ENCODE data around the gene HAUS2.
"Not testable (repeated sequence)": the region's sequence is repeated elsewhere in the genome, so short reads cannot be mapped to it uniquely, and the experiment has no call there.

Gene HAUS2

GRCh38 chr15:42576040-42576594, 27.5 kb downstream of the HAUS2 start:
- DNase-seq (ENCODE audit: low spot score), result no peak

GRCh38 chr15:42576776-42577175, 28.1 kb downstream of the HAUS2 start:
- DNase-seq (ENCODE audit: low spot score), result no peak

- no peak for DNase-seq (ENCODE audit: low spot score)
These were observed 28.9 kb downstream of the HAUS2 start for GRCh38 chr15:42577514-42578031.

- no peak for DNase-seq (ENCODE audit: low spot score)
These were observed 30.4 kb downstream of the HAUS2 start for GRCh38 chr15:42578984-42579537.

- DNase-seq (ENCODE audit: low spot score), result no peak
These were observed 32.7 kb downstream of the HAUS2 start for GRCh38 chr15:42581272-42581730.

DNA sequence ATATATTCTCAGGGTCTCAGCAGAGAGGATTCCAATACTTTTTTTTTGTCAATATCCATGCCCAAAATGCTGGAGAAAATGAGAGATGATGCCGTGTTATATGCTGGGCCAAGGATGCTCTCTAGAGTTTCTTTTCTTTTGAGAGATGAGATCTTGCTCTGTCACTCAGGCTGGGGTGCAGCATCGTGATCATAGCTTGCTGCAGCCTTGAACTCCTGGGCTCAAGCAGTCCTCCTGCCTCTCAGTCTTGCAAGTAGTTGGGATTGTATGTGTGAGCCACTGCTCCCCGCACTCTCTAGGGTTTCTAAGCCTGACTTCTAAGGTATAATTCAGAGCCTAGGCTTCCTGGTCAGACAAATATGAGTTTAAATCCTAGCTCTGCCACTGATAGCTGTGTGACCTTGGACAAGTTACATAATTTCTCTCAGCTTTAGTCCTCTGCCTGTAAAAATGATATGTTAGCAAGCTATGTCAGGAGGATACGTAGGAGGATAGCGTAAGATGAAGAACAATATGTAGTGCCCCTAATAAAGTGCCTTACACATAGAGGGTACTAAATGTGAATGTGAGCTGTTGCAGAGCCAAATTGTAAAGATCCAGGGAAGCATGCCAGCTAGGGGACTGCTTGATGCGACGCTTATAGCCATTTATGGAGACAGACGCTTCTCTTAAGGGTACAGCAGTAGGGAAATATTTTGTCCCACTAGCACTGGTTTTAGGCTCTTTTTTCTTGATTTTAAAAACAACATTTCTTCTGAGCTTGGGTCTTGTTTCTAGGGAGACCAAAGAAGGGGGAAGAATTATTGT, 34.1 kb downstream of the HAUS2 start:
- DNase-seq (ENCODE audit: low spot score), result no peak

DNA sequence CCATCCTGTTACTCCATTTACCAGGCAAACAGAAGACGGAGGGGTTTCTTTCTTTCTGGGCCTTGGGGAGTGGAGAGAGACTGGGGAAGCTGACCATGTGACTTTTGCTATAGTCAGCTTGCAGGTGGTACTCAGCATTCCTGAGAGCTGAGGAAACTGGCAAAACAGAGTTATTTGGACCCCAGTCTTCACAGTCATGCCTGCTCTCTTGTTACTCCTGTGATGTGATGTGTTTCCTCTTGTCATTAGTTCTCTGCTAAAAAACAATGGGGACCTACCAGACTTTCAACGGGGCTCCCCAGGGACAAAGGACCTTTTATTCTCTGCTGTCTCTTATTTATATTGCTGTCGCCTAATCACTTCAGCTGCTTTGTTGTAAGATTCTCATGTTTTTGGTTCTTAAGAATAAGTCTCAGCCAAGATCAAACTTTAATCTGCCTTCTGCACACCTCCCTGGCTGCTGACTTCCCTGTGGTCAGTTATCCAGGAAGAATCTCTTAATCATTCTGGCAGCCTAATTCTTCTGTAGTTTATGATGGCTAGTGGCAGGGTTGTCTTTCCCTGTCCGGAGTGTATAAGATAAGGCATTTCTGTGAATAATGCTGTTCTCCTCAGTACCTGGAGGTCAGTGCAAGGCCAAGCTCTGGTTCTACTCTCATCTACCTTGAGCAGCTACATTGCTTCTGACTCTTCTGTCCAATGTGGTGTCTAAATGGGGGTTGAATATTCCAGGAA, 35.6 kb downstream of the HAUS2 start:
- DNase-seq (ENCODE audit: low spot score), result no peak

DNA sequence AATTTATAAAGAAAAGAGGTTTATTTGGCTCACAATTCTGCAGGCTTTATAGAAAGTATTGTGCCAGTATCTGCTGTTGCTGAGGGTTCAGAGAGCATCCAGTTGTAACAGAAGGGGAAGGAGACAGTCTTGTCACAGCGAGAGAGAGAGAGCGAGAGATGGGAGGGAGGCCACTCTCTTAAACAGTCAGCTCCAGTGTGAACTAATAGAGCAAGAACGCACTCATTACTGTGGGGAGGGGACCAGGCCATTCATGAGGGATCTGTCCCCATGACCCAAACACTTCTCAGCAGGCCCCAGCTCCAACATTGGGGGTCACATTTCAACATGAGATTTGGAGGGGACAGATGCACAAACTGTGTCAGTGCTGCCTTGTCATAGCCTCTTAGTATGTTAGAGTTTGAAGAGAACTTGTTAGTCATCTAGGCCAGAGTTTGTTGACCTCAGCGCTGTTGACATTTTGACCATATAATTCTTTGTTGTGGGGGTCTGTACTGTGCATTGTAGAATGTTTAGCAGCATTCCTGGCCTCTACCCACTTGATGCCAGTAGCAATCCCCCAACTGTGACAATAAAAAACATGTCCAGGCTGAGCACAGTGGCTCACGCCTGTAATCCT, 42.1 kb downstream of the HAUS2 start:
- DNase-seq (ENCODE audit: low spot score), result no peak

DNA sequence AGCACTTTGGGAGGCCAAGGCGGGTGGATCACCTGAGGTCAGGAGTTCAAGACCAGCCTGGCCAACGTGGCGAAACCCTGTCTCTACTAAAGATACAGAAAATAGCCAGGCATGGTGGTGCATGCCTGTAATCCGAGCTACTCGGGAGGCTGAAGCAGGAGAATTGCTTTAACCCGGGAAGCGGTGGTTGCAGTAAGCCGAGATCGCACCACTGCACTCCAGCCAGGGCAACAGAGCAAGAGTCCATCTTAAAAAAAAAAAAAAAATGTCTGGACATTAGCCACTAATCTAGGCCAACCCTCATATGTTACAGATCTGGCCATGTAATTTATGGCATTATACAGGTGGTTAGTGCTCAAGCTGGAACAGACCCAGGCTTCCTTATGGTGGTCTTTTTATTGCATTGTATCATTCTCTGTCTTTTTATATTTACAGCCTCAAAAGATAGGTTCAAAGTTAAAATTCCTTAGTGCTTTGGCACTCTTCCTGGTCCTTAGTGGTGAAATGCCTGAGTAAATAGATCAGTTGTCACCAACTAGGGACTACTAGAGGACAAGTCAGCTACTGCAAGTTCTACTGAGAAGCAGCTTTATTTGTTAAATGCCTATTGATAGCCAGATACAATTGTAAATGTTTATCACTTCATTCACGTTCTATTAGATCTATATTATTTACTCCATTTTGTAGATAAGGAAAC, 42.7 kb downstream of the HAUS2 start:
- DNase-seq (ENCODE audit: low spot score), result peak; percentile 67

DNA sequence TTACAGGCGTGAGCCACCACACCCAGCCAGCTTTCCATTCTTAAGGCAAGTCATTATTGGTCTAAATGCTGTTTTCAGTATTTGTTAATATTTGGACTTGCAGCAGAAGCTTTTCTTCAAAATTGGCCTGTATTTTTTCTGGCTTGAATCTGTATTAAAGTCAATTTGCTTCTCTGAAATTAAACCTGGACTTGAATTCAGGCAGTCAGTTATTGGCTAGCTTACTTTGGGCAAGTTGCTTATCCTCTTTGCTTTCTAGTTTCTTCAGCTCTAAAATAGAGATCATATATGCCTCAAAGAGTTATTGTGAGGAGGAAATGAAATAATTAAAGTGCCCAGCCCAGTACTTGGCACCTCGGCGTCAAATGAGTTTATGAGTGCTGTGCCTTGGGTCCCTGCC, 44.1 kb downstream of the HAUS2 start:
- no peak for DNase-seq (ENCODE audit: low spot score)

GRCh38 chr15:42593143-42593542, 44.5 kb downstream of the HAUS2 start:
- DNase-seq (ENCODE audit: low spot score), result no peak

DNA sequence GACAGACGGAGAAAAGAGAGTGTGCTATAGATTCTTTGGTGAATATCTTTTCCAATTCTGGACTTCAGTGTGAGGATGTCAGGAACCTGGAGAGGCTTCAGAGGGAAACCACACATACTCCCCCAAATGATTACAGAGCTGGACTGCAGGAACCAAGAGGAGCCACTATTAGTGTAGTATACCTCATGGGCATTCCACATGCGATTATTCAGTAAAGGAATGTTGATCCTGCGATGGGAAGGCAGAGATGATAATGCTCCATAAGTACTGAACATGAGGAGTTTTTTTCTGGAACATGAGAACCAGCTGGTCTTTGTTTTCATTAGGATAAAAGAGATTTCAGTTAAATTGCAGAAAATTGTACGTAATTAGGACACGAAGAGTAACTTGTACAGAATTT, 45.5 kb downstream of the HAUS2 start:
- DNase-seq (ENCODE audit: low spot score), result no peak

- no peak for DNase-seq (ENCODE audit: low spot score)
These were observed 47.1 kb downstream of the HAUS2 start for GRCh38 chr15:42595626-42596240.

- DNase-seq (ENCODE audit: low spot score), result not testable (repeated sequence)
These were observed 52.7 kb downstream of the HAUS2 start for GRCh38 chr15:42601316-42601715.

GRCh38 chr15:42602501-42602900, 53.9 kb downstream of the HAUS2 start:
- DNase-seq (ENCODE audit: low spot score), result no peak

DNA sequence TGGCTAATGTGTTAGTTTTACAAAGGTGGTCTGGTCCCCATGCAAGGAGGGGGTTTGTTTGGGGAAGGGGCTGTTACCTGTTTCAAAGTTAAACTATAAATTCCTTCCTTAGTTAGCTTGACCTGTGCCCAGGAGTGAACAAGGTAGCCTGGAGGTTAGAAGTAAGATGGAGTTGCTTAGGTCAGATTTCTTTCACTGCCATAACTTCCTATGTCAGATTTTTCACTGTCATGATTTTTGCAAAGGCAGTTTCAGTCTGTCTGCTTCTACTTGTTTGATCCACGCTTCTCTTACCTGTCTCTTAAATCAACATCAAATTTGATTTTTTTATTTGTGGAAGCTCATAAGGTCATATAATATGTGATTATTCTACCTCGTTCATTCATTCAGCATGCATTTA, 55.3 kb downstream of the HAUS2 start:
- DNase-seq (ENCODE audit: low spot score), result no peak

DNA sequence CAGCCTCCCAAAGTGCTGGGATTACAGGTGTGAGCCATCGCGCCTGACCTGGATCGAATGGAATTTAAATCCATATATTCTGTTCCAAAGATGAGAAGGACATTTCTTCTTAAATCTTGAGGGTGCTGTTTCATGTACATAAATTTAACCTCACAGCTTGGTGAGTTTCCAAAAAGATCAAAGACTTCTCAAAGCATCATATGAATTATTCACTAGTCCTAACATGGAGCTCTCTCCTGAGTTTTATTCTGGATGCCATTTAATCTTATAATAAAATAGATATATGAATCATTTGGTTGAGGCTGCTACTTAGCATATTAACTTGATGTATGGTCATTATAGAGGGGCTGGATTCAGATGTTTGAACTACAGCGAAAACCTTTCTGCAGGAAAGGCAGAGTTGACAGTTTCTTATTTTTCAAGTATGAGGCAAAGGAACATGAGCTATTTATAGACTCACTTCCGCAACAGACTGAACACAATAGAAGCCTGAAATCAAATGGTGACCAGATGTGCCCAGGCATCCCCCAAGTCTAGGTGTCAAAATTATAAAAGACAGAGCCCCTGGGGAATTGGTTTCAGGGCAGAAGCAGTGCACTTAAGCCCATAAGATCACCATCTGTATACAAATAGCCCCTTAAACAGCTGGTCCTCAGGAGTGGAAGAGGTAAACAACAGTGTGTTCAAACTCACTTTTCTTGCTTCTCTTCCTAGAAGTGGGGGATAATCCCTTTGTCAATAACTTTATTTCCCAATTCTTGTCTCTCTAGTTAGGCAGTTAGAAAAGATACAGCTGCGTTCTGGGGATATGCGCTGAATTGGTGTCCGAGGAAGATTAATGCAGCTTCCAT, 56.5 kb downstream of the HAUS2 start:
- no peak for DNase-seq (ENCODE audit: low spot score)

- no peak for DNase-seq (ENCODE audit: low spot score)
These were observed 57.2 kb downstream of the HAUS2 start for GRCh38 chr15:42605796-42606195.

DNA sequence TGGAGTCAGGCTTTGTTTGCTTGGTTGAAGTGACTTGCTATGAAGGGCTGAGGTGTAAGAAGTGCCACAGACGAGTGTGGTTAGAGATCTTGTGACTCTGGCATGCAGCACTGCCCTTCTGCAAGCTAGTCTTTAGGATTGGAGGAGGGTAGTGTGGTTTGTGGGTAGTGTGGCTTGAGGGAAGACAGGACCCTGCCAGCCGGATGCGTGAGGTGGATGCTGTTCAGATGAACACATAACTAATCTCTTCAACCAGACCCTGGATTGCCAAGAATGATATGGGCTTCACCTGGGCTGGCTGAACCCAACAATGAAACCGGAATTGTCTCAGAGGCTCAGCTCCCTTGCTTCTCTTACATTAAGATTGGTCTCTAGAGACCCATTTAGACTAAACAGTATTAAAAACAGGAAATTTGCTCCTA, 59.5 kb downstream of the HAUS2 start:
- no peak for DNase-seq (ENCODE audit: low spot score)

Data from RKO (cell line).